Effector CD8-positive, alpha-beta T cell (primary cell): ENCODE measurements around the gene LRPAP1.
"Not testable (repeated sequence)": the region's sequence is repeated elsewhere in the genome, so short reads cannot be mapped to it uniquely, and the experiment has no call there.

Source experiments
- DNase-seq: peaks from one replicate; lab custom pipeline; 2025; lab: John Stamatoyannopoulos, UW
- total RNA-seq, 4 experiments: gene quantifications; one replicate each; lab custom pipeline; 2026; lab: John Stamatoyannopoulos, UW

The LRPAP1 gene, protein sequence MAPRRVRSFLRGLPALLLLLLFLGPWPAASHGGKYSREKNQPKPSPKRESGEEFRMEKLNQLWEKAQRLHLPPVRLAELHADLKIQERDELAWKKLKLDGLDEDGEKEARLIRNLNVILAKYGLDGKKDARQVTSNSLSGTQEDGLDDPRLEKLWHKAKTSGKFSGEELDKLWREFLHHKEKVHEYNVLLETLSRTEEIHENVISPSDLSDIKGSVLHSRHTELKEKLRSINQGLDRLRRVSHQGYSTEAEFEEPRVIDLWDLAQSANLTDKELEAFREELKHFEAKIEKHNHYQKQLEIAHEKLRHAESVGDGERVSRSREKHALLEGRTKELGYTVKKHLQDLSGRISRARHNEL
- 105 to 144 (median 115) reads per million in 4 experiments for total RNA-seq

DNA sequence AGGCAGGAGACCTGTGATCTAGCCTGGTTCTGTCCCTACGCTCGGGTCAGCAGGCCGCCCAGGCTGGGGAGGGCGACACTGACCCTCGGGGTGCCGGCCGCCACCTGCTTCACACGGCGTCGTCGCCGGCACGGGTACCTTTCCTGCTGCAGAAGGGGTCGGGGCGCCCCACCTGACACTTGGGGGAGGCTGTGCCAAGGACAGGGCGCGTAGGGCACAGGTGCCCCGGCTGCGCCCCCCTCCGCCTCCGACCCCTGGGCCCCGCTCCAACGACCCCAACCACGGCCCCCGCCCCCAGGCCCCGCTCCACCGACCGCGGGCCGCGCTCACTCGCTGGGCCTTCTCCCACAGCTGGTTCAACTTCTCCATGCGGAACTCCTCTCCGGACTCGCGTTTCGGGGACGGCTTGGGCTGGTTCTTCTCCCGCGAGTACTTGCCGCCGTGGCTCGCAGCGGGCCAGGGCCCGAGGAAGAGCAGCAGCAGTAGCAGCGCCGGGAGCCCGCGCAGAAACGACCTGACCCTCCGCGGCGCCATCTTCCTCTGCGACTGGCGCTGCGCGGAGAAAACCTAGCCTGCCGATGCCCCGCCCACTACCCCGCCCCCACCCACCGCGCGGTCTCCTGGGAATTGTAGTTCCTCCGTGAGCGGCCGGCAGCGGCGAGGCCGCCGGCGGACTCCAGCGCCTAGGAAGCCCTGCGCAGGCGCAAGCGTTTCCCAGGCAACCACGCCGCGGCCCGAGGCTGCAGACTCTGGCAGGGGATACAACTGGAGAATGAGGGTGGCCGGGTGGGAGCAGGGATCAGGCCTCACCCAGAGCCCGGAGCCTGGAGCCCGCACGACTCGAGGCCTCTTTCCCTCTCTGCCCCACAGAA lies at the start of gene LRPAP1:
LRPAP1 (minus strand) TSS at position 544 of the 872 bp plus-strand sequence; CDS start at position 534, 10 bp downstream.
- peak; percentile 88 for DNase-seq

DNA sequence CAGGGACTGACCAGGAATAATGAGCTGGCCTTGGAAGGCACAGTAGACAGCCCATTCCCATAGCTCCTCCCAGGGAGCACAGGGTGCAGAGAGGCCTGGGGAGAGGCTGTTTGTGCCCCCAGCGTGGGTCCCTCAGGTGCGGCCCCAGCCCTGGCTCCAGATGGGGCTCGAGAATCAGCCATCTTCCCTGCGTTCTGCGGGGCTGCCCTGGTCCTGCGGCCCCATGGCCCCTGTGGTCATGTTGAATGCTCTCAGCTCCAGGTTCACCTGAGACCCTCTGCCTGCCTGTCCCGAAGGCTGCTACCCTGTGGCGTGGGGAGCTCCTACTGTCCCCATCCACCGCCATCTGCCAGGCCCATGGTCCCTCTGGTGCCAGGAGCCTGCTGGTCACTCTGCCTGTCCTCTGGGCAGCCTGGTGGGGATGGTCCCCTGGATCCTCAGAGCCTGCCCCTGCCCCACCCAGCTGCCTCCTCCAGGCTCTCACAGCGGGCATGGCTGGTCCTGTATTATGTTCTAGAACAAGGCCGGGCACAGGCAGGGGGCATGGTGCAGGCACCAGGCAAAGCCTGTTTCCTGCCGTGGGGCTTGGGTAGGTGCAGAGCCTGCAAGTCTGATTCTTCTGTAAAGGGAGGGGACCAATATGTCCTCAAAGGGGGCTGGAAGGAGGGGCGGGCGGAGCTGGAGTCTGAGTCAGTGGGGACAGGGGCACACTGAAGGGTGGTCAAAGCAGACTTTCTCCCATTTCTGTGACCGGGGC lies 49.3 kb upstream of the LRPAP1 start:
- not testable (repeated sequence) for DNase-seq

DNA sequence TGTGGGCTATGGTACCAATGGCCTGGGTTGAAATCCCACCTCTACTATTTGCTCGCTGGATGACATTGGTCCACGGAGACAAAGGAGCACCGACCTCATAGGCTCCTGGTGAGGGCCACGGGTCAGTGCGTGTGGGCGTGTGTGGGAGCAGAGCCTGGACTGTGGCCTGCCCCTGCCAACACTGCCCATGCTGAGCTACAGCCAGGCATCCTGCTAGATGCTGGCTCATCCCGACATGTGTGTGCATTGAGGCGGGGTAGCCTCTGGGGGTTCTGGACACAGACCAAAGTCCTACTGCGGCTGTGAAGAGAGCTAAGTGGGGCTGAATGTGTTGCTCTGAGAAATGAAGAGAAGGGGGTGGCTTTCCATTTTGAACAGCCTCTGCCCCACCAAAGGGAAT lies 48.6 kb upstream of the LRPAP1 start:
- not testable (repeated sequence) for DNase-seq

DNA sequence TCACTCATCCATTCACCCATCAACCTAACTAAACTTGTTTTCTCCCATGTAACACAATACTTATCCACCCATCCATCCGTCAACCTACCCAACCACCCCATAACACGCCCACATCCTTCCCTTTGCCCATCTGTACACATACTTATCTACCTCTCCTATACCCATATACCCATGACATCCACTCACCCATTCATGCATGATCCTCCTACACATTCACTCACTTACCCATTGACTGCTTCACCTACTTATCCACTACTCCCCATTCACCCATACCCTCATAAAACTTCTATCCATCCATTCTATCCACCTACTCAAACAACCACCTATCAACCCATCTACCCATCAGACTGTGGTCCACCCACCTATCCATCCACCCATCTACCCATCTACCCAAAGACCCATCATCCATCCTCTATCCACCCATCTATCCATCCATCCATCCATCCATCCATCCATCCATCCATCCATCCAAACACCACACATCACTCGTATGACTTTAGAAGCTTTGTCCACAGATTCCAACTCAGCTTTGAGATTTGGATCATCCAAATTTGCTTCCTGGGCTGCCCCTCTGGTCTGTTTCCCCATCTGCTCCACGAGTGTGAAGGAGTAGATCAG lies 46.4 kb upstream of the LRPAP1 start:
- DNase-seq, result not testable (repeated sequence)

DNA sequence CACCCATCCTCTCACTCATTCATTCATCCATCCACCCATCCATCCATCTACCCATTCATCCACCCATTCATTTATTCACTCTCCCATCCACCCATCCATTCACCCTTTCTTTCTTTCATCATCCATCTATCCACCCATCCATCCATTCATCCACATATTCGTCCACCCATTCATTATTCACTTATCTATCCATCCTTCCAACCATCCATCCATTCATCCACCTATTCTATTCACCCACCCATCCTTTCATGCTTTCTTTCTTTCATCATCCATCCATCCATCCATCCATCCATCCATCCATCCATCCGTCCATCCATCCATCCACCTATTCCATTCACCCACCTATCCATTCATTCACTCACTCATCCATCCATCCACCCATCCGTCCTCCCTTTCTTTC lies 45.8 kb upstream of the LRPAP1 start:
- DNase-seq, result not testable (repeated sequence)

DNA sequence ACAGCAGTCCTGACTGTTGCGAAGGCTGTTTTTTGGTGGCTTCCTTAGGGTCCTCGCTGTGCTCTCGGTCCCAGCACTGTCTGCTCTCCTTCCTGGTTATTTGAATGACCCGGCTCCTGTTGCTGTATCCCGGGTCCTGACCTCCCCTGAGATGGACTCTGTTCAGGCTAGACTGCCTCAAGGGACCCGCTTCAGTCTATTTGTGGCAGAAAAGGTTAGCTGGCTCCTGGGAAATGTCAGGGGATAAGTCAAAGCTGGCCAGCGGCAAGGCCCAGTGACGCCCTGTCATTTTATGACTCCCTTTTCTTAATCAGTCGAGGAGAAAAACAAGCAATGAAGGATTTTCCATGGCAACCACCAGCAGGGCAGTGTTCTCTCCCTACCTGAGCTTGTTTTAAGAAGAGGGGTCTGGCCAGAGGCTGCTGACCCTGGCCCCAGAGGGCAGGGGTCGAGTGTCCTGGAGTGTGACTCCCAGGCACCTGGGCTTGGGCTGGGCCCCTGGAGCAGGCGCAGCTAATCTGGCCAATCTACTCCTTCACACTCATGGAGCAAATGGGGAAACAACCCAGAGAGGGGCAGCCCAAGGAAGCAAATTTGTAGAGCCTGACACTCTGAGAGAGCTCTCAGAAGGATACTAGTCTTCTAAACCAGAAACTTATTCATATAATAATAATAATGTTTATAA lies 45.1 kb upstream of the LRPAP1 start:
- DNase-seq, result not testable (repeated sequence)

DNA sequence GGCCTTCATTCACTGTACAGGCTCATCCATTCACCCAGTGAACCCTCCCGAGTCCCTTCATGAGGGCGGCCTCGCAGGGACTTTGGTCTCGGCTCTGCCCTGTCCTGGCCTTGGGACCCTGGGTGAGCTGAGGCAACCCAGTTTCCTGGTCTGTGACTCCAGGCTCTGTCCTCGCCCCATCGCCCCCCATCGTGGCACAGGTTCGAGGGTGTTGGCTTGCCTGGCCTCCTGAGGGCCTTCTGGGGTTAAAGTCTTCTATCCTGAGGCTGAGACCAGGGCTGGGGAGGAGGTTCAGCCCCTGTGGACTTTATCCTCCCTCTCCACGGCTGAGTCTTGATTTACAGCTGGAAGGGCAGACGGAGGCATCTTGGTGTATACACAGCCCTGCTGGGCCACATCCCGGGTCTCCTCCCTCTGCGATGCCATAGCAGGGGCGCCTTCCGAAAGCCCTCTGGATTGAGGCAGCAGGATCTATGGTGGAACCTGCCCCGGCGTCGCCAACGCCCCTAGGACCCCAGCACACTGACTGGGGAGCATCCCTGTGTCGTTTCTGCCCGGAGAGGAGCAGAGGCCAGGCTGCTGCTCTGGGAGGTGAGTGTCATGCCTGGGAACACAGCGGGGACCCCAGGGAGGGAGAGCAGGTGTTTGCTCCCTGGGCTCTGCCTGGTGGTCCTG lies 44.4 kb upstream of the LRPAP1 start:
- DNase-seq, result not testable (repeated sequence)

DNA sequence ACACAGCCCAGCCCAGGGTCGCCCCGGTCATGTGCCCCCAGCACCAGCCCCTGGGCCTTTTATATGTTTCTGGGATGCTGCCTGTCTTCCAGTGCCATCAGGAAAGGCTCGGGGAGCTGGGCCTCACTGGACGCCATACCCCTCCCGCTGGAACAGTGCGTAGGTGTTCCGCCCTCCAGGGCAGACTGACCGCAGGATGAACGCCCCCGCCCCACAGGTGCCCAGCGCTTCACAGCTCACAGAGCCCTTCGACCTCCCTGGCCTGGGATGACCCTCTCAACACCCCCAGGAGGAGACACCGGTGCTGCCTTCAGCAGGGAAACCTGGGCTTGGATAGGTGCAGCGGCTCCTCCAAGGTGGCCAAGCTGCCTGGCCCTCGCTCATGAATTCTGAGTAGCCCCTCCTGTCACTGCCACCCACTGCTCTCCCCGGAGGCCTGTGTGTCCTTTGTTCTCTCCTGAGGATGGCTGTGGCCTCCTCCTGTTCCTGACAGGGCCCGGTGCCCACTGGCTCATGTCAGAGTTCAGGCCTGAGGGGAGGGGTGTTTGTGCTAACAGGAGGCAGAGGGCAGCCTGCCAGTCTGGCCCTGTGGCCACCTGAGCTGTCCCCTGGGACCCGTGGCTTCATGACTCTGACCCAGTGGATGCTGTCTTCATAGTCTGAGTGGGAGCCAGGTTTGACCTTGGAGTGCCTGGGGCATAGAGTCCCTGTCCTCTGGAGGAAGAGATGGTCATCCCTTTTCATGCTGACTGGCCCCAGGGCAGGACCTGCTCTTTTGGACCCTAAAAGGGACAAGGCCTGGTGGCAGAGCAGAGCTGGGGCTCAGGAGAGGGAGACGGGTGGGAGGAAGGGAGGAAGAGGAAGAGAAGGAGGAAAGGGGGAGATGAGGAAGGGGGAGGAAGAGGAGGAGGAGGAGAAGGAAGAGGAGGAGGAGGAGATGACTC lies 43.5 kb upstream of the LRPAP1 start:
- not testable (repeated sequence) for DNase-seq

DNA sequence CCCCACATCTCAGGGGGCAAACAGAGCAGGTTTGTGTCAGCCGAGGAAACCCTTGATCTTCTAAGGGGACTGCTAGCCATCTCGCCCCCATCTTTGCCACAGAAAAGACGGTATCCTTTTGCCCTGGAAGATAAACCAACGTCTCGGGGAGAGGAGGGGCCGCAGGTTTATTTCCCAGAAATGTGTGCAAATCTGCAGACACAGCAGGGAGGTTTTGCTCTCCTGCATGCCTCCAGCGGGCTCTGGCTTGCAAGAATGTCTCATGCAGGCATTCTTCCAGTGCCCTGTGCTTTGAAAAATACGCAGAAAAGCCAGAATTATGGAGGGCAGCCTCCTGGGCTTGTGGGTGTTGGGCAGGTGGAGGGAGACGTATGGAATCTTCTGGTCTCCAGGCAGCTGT lies 42.6 kb upstream of the LRPAP1 start:
- not testable (repeated sequence) for DNase-seq

DNA sequence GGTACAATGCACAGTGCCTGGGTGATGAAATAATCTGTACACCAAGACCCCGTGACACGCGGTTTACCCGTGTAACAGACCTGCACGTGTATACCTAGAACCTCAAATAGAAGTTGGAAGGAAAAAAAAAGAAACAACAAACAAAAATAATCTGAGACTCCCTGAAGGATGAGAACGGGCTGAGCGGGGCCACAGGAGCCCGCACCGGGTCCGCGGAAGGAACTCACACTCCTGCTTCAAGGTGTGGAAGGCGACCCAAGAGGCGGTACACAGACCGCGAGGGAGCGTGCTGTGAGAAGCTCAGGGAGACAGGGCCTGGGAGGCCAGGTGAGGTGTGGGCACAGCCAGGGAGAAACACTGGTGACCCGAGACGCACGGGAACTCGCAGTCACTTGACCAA lies 42.1 kb upstream of the LRPAP1 start:
- DNase-seq, result not testable (repeated sequence)

DNA sequence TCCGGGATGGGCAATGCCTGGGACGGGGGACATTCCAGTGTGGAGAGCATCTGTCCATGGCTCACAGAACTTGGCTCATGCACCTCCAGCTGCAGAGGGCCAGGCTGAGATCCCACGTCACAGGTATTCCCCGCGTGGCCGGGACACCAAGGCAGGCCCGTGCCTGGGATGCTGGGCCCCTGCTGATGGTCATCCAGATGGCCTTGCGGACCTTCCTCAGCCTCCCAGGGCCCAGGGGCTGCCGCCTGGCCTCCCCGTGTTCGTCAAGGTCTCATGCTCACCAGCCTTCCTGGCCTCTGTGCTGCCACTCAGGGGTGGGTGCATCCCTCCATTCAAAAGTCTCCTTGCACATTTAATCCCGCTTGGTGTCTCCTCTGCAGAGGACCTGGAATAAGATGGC lies 40.9 kb upstream of the LRPAP1 start:
- DNase-seq, result no peak

DNA sequence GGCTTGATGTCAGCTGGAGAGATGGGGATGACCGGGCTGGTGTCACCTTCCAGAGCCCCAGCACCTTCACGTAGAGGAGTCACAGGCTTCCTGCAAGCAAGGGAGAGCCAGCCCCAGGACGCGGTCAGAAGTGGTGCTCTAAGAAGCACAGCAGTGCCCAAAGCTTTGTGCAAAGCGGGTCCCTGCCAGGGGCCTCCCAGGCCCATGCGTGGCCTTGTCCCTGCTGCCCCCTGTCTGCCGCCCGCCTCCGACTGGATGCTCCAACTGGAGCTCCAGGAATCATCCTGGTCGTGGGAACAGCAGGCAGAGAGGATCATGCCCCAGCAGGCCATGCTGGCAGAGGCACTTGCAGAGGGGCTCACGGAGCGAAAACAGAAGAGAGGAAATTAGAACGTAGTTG lies 40.1 kb upstream of the LRPAP1 start:
- no peak for DNase-seq

DNA sequence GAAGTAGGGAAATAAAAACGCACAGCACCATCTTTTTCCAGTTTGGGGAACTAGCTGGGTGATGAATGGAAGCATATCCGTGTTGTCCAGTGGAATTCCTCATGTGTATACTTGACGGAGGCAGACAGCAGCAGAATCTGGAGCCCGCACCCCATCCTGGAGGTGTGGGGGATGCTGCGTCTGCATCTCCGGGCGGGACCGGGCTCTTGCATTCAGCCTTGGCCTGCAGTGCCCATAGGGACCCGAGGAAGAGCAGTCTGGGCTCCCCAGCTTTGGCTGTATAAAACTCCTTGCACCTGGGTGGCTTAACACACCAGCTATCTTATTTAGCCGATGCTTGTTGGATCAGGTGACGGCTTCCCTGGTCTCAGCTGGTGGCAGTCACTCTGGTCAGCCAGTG lies 39.7 kb upstream of the LRPAP1 start:
- no peak for DNase-seq

DNA sequence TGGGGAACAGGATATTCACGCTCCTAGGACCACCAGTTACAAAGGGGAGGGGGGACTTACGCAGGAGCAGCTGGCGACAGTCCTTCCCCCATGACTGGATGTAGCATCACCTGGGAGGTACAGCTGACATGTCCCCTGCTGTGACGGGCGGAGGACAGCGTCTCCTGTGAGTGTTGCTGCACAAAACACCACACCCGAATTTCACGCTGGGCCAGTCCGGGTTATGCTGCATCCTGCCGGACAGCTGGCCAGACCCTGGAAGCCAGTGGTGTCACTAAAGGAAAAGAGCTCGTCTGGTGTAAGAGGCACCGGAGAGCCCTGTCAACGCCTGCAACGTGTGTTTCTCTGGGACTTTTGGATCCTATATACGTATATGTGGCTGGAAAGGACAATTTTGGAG lies 38.7 kb upstream of the LRPAP1 start:
- not testable (repeated sequence) for DNase-seq

DNA sequence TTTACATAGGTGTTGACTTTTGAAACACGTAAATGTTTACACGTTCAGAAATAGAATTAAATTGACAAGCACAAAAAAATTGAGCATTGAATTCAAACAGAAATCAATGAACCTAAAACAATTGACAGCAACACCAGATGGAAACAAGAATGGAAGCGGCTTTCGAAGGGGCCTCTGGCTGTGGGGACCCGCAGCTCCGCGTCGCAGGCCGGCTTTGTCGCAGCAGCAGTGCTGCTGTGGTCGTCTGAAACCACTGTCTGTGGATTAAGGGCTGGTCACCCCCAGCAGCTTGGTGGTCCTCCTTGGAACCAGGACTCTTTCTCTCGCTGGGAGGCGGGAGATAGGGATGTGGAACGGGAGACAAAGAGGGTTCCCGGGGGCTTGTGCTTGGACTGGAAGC lies 37.4 kb upstream of the LRPAP1 start:
- DNase-seq, result not testable (repeated sequence)

DNA sequence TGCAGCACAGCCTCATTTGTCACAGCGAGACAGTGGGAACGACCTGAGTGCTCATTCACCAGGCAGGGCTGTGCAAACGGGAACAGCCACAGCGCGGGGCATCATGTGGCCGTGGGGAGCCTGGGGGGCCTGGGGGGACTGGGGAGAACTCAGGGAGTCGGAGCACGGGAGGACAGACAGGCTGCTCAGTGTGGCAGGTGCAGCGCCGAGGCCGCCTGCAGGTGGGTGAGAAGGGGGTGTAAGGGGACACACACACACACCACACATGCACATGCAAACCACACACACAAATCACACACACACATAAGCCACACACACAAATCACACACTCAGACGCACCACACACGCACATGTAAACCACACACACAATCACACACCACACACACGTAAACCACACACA lies 34.5 kb upstream of the LRPAP1 start:
- not testable (repeated sequence) for DNase-seq

DNA sequence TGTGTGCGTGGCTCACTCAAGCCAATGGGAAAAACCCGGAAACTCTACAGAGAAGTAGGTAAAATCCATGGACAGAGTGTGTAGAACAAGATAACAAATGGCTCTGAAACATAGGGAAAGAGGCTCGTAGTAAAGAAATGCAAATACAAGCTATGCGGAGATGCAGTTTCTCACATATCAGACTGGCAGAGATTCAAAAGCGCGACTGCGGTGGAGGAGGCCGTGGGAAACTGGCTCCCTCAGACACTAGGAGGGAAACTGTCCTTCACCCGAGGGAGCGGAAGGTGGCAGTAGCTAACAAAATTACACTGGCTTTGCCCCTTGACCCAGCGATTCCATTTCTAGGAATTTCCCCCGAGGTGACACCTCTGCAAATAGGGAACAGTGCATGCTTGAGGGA lies 34.1 kb upstream of the LRPAP1 start:
- not testable (repeated sequence) for DNase-seq

DNA sequence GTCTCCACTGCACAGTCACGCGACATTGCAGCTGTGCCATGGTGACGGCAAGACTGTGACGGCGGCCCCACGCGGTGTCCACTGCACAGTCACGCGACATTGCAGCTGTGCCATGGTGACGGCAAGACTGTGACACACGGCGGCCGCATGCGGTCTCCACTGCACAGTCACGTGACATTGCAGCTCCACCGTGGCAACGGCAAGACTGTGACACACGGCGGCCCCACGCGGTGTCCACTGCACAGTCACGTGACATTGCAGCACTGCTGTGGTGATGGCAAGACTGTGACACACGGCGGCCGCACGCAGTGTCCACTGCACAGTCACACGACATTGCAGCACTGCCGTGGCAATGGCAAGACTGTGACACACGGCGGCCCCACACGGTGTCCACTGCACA lies 32.7 kb upstream of the LRPAP1 start:
- not testable (repeated sequence) for DNase-seq

DNA sequence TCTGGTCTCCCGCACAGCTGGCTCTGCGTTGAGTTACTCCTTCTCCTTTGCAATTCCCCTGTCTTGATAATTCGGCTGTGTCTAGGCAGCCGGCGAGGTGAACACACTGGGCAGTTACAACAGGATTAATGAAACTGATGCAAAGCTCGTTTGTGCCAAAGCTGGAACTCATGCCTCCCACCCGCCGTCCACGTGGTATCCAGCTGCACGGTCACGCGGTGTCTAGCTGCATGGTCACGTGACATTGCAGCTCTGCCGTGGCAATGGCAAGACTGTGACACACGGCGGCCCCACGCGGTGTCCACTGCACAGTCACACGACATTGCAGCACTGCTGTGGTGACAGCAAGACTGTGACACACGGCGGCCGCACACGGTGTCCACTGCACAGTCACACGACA lies 31.2 kb upstream of the LRPAP1 start:
- no peak for DNase-seq
